ENCODE results near the gene ASIC3.

The ASIC3 gene

GRCh38 chr7:151053096-151053495 is 4.8 kb downstream of the ASIC3 start:
- no peak overlapping the region for H3K4me3 Mint-ChIP-seq

DNA sequence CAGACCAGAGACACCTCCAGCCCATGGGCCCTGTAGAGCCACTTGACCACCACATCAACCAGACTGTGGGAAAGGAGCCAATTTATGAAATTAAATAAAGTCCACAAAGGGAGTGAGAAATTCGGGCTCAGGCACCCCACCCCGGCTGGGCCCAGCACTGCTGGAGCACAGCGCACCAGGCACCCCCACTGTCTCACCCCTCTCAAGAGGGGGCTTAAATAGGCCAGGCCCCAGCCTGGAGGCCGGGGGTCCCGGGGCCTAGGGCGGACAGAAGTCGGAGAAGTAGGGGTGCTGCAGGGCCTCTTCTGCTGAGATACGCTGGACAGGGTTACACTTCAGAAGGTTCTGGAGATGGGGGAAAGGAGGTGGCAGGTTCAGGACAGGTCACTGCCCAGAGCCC is 5.4 kb downstream of the ASIC3 start:
- H3K36me3 Mint-ChIP-seq (ENCODE audit: low read depth), result no peaks in the 10 kb centered on the region
- ATAC-seq (no peak), DNase-seq (no peak)
- no peaks in the 10 kb centered on the region for H3K9me3 Mint-ChIP-seq
- peaks cover 2% of the 10 kb centered on the region for H3K27me3 Mint-ChIP-seq
- no peak overlapping the region for H3K27ac Mint-ChIP-seq
- H3K4me1 Mint-ChIP-seq, result peaks cover 20% of the 10 kb centered on the region
- no peak overlapping the region for H3K4me3 Mint-ChIP-seq

More at GRCh38 chr7:151053096-151053495, 4.8 kb downstream of the ASIC3 start:
- H3K9me3 Mint-ChIP-seq, result no peaks in the 10 kb centered on the region
- no peak overlapping the region for H3K27ac Mint-ChIP-seq
- peaks cover 15% of the 10 kb centered on the region for H3K4me1 Mint-ChIP-seq
- H3K36me3 Mint-ChIP-seq (ENCODE audit: low read depth), result no peaks in the 10 kb centered on the region
- DNase-seq (no peak), ATAC-seq (no peak)
- H3K27me3 Mint-ChIP-seq, result peaks cover 2% of the 10 kb centered on the region

GRCh38 chr7:151056283-151056665 is 7.9 kb downstream of the ASIC3 start:
- ATAC-seq (no peak), DNase-seq (no peak)
- Mint-ChIP-seq H3K4me3 (peak overlapping the region; percentile 90), H3K27me3 (no peaks in the 10 kb centered on the region), H3K4me1 (peaks cover 35% of the 10 kb centered on the region), H3K27ac (no peak overlapping the region), H3K36me3 (ENCODE audit: low read depth) (no peaks in the 10 kb centered on the region), H3K9me3 (no peaks in the 10 kb centered on the region)

- Mint-ChIP-seq H3K36me3 (ENCODE audit: low read depth) (no peaks in the 10 kb centered on the region), H3K4me3 (peak overlapping the region; percentile 90), H3K27ac (peak overlapping the region; percentile 76), H3K9me3 (no peaks in the 10 kb centered on the region), H3K4me1 (peaks cover 39% of the 10 kb centered on the region), H3K27me3 (no peaks in the 10 kb centered on the region)
- ATAC-seq (no peak), DNase-seq (no peak)
Measured at GRCh38 chr7:151056666-151057505, 8.6 kb downstream of the ASIC3 start.

- no peaks in the 10 kb centered on the region for H3K27me3 Mint-ChIP-seq
- DNase-seq, result no peak
- H3K36me3 Mint-ChIP-seq (ENCODE audit: low read depth), result no peaks in the 10 kb centered on the region
- peak within 1 kb of the TSS; percentile 90 for H3K4me3 Mint-ChIP-seq
- no peaks in the 10 kb centered on the region for H3K9me3 Mint-ChIP-seq
- peaks cover 38% of the 10 kb centered on the region for H3K4me1 Mint-ChIP-seq
- H3K27ac Mint-ChIP-seq, result peak within 1 kb of the TSS; percentile 95
- ATAC-seq, result no peak
Measured at GRCh38 chr7:151057506-151057988, 9.2 kb downstream of the ASIC3 start, which contains the start of gene CDK5. CDK5 (minus strand) TSS chr7:151057897; CDS start chr7:151057848, 49 bp downstream.

DNA sequence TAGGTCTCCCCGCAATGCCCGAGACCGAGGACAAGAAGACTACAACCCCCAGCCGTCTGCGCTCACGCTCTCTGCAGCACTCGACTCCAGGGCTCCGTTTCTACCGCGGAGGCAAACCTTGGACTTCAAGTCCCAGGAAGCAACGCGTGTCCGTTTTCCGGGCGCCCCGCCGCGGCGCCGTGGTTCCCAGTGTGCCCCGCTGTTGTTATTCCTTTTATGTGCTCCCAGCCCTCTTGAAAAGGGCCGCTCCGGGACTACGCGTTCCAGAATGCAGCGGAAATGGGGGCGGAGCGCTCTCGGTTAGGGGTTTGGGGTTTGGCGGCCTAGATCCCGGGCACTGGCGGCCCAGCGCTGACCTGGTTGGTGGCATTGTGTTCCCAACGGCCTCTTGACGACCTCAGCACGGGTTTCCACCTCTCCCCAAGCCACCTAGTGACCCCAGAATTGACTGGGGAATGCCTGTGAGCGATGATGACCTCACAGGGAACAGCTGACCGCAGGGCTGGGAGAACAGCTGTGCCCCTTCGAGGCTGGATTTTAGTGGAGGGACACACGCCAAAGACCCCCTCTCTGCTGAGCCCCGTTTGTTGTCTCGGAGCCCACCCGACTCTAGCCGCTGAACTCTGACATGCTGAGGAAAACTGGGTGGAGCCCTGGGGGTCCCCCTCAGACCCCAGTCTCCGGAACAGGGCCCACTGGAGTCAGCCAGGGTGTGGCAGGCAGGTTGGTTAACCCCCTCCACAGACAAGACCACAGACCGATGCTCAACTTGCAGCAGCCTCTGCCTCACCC is 9.9 kb downstream of the ASIC3 start:
- Mint-ChIP-seq H3K36me3 (ENCODE audit: low read depth) (no peaks in the 10 kb centered on the region), H3K4me1 (peaks cover 37% of the 10 kb centered on the region), H3K27me3 (no peaks in the 10 kb centered on the region), H3K27ac (peak overlapping the region; percentile 95), H3K9me3 (no peaks in the 10 kb centered on the region), H3K4me3 (peak overlapping the region; percentile 90)
- ATAC-seq (peak; percentile 96), DNase-seq (peak; percentile 96)

GRCh38 chr7:151058781-151059366 is 10.5 kb downstream of the ASIC3 start:
- H3K27ac Mint-ChIP-seq, result peak overlapping the region; percentile 95
- DNase-seq (no peak), ATAC-seq (no peak)
- H3K4me1 Mint-ChIP-seq, result peaks cover 37% of the 10 kb centered on the region
- H3K4me3 Mint-ChIP-seq, result peak overlapping the region; percentile 90
- H3K27me3 Mint-ChIP-seq, result no peaks in the 10 kb centered on the region
- no peaks in the 10 kb centered on the region for H3K9me3 Mint-ChIP-seq
- H3K36me3 Mint-ChIP-seq (ENCODE audit: low read depth), result no peaks in the 10 kb centered on the region

- H3K4me3 Mint-ChIP-seq, result peak within 1 kb of the TSS; percentile 90
- peak; percentile 82 for DNase-seq
- ATAC-seq, result peak; percentile 12
- no peaks in the 10 kb centered on the region for H3K36me3 Mint-ChIP-seq (ENCODE audit: low read depth)
- no peaks in the 10 kb centered on the region for H3K9me3 Mint-ChIP-seq
- H3K27ac Mint-ChIP-seq, result peak within 1 kb of the TSS; percentile 95
- no peaks in the 10 kb centered on the region for H3K27me3 Mint-ChIP-seq
- H3K4me1 Mint-ChIP-seq, result peaks cover 37% of the 10 kb centered on the region
Measured at GRCh38 chr7:151059367-151060112, 11.2 kb downstream of the ASIC3 start, which contains the start of gene SLC4A2. SLC4A2 (plus strand) TSS chr7:151059589; CDS start chr7:151061988, 2,399 bp downstream.

DNA sequence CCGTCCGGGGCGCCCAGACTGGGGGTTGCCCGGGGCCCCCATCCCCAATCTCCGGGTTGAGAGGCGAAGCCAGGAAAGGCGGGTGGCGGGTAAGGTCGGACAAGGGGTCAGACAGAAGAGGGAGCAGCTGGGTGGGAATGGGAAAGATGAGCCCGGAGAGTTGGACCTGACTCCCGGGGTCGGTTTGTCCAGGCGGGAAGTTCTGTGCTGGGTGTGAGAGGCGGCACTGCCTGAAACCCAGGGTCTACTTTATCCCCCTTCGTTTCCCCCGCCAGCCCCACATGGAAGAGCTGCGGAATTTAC is 11.7 kb downstream of the ASIC3 start:
- no peaks in the 10 kb centered on the region for H3K9me3 Mint-ChIP-seq
- peaks cover 37% of the 10 kb centered on the region for H3K4me1 Mint-ChIP-seq
- H3K27me3 Mint-ChIP-seq, result no peaks in the 10 kb centered on the region
- no peaks in the 10 kb centered on the region for H3K36me3 Mint-ChIP-seq (ENCODE audit: low read depth)
- peak overlapping the region; percentile 90 for H3K4me3 Mint-ChIP-seq
- H3K27ac Mint-ChIP-seq, result no peak overlapping the region
- no peak for DNase-seq
- no peak for ATAC-seq

DNA sequence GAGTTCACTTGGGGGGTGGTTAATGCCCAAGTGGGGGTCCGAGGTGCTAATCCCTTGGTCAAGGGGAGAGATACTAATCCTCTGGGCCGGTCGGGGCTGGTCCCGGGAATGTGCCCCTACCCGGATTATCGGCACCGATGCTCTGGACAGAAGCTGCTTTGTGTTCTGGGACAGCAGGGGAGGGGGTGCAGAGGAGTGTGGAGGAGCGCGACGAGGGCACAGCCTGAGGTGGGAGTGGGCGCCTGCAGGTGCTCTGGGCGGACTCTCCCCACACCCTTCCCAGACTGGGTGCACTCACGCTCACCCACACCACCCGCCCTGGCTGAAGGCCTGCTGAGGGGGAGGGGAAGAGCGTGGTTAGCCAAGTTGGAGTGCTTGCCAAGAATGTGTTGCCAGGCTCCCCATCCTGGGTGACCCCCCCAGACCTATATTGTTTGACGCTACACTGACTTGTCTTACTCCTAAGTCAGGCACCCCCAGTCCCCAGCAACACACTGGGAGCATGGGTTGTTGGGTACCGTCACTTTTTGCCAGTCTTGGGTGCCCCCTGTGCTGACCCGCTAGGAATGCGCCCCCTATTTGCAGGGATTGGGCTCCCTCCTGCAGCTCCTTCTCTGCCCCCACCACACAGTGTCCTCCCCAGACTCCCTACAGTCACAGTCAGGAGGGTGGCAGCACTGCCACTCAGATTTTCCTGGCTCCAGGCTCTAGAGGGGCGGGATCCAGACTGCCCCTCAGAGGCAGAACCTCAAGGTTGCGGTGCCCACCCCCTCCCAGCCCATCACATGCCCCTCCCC is 12.3 kb downstream of the ASIC3 start:
- H3K4me1 Mint-ChIP-seq, result peaks cover 37% of the 10 kb centered on the region
- peaks cover 3% of the 10 kb centered on the region for H3K36me3 Mint-ChIP-seq (ENCODE audit: low read depth)
- DNase-seq (peak; percentile 35), ATAC-seq (no peak)
- no peaks in the 10 kb centered on the region for H3K27me3 Mint-ChIP-seq
- H3K9me3 Mint-ChIP-seq, result no peaks in the 10 kb centered on the region
- peak overlapping the region; percentile 35 for H3K27ac Mint-ChIP-seq
- peak overlapping the region; percentile 90 for H3K4me3 Mint-ChIP-seq

DNA sequence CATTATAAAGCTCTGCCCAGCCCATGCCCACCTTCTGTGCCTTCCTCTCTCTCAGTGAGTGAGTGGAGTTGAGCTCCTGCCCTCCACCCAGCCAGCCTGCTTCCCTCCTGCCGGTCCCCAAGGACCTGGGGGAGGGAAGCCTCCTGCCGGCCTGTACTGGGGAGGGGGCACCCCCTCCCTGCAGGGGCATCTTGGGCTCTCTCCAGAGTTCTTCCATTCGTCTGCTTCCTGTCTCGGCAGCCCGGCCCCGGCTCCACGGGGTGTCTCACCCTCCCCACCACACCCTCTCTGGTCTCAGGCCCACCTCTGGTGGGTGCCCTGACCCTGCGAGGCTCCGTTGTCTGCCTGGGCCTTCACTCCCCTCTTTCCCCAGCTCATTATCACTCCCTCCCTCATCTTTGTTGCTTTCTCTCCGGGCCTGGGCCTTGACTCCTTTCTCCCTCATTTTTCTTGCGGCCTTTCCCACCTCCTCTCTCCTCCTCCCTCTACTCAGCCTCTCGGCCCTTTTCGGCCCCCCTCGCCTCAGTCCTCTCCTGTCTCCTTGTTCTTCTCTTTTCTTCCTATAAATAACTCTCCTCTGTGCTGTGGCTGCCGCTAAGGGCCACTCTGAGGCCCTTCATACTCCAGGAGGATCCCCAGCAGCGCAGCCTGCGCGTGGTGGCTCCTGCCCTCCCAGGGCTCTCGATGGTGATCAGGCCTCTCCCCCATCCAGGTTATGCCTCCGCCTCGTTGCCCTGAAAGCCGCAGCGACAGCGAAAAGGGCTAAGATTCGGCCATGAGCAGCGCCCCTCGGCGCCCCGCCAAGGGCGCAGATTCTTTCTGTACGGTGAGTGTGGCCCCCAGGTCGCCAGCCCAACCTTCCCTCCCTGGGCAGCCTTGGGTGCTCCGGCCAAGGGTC is 13.1 kb downstream of the ASIC3 start:
- Mint-ChIP-seq H3K27me3 (no peaks in the 10 kb centered on the region), H3K4me1 (peaks cover 34% of the 10 kb centered on the region), H3K9me3 (no peaks in the 10 kb centered on the region), H3K27ac (peak overlapping the region; percentile 35), H3K4me3 (peak overlapping the region; percentile 90), H3K36me3 (ENCODE audit: low read depth) (peaks cover 3% of the 10 kb centered on the region)
- ATAC-seq, result no peak
- no peak for DNase-seq

DNA sequence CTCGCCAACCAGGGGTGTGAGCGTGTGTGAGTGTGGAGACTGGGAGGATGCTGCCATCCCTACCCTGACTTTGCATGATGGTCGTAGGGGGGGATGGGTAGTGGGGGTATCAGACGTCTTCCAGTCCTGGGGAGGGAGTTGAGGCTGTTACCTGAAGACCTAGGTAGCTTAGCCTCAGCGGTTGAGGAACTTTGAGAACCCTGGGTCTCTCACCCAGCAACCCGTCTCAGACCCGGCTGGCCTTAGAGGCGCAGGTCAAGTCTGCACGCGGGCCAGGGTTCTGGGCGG is 13.7 kb downstream of the ASIC3 start:
- Mint-ChIP-seq H3K9me3 (no peaks in the 10 kb centered on the region), H3K4me3 (peak overlapping the region; percentile 90), H3K4me1 (peaks cover 29% of the 10 kb centered on the region), H3K27ac (no peak overlapping the region), H3K27me3 (no peaks in the 10 kb centered on the region), H3K36me3 (ENCODE audit: low read depth) (peaks cover 3% of the 10 kb centered on the region)
- ATAC-seq (no peak), DNase-seq (no peak)

Data from activated naive CD8-positive, alpha-beta T cell treated with anti-CD3 and anti-CD28 coated beads, Interleukin-2, amount 50 U/mL, for 24 hours (primary cell).